ENCODE results near the gene RXFP1.
A peak's percentile ranks its signal among the peaks of the same experiment; 100 is the strongest.

Gene RXFP1

DNA sequence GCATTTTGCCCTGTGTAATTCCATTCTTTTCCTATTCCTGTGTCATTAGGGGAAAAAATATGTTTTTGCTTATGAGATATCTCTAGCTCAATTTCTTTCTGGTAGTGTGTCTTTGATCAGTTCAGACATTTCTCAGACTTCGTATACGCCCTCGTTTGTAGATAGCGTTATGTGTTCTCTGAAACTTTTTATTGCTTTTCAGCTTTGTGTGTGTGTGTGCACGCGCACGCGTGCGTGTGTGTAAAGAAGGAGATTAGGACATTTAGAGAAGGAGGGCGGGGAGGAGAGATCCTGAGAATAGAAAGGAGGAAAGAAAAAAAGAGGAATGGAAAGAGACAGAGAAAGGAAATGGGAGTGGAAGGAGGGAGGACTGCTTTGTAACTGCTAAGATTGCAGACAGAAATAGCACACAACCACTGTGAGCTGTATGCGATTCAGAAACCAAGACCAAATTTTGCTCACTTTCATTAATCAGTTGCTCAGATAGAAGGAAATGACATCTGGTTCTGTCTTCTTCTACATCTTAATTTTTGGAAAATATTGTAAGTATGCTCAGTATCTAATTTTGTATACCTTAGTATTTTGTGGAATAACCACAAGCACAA, at the start of gene RXFP1:
TSS of gene RXFP1 (plus strand) at position 399 of the 605 bp plus-strand sequence. CDS start at position 494, 95 bp downstream.
- Mint-ChIP-seq H3K27ac (peak within 1 kb of the TSS in 2 of 3 experiments; percentile 5 to 43), H3K9me3 (no peaks in the 10 kb centered on the region), H3K27me3 (ENCODE audit: low read depth) (peaks cover 3% of the 10 kb centered on the region), H3K36me3 (ENCODE audit: low read depth) (no peaks in the 10 kb centered on the region), H3K4me1 (no peaks in the 10 kb centered on the region), H3K4me3 (no peak within 1 kb of the TSS)
- TF ChIP-seq, protein P1, sequence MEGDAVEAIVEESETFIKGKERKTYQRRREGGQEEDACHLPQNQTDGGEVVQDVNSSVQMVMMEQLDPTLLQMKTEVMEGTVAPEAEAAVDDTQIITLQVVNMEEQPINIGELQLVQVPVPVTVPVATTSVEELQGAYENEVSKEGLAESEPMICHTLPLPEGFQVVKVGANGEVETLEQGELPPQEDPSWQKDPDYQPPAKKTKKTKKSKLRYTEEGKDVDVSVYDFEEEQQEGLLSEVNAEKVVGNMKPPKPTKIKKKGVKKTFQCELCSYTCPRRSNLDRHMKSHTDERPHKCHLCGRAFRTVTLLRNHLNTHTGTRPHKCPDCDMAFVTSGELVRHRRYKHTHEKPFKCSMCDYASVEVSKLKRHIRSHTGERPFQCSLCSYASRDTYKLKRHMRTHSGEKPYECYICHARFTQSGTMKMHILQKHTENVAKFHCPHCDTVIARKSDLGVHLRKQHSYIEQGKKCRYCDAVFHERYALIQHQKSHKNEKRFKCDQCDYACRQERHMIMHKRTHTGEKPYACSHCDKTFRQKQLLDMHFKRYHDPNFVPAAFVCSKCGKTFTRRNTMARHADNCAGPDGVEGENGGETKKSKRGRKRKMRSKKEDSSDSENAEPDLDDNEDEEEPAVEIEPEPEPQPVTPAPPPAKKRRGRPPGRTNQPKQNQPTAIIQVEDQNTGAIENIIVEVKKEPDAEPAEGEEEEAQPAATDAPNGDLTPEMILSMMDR (IDR thresholded peaks at IDR 0.05; ENCODE audit: unreplicated experiment in 3 of 3) = no peak

DNA sequence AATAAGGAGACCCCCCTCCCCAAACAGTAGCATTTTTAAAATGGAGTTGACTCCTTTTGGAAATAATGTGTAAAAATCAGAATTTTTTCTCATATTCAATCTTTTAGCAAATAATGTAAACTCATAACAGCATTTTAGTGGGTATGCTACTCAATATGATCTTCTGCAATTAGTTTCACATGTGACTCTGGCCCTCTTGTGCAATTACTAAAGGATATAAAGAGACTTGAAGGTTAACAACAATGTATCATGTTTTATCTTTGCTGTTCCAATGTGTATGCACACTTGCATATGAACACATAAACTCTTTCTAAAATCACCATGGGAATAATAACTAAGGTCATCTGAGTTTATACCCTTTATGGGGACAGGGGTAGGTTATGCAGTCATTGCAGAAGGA, 39.9 kb upstream of the RXFP1 start:
- TF ChIP-seq, protein P1 (IDR thresholded peaks at IDR 0.05; ENCODE audit: unreplicated experiment in 3 of 3) = no peak
- Mint-ChIP-seq H3K4me3 (no peak overlapping the region), H3K27me3 (ENCODE audit: low read depth) (no peaks in the 10 kb centered on the region), H3K9me3 (no peaks in the 10 kb centered on the region), H3K27ac (no peak overlapping the region), H3K4me1 (no peaks in the 10 kb centered on the region), H3K36me3 (ENCODE audit: low read depth) (no peaks in the 10 kb centered on the region)

DNA sequence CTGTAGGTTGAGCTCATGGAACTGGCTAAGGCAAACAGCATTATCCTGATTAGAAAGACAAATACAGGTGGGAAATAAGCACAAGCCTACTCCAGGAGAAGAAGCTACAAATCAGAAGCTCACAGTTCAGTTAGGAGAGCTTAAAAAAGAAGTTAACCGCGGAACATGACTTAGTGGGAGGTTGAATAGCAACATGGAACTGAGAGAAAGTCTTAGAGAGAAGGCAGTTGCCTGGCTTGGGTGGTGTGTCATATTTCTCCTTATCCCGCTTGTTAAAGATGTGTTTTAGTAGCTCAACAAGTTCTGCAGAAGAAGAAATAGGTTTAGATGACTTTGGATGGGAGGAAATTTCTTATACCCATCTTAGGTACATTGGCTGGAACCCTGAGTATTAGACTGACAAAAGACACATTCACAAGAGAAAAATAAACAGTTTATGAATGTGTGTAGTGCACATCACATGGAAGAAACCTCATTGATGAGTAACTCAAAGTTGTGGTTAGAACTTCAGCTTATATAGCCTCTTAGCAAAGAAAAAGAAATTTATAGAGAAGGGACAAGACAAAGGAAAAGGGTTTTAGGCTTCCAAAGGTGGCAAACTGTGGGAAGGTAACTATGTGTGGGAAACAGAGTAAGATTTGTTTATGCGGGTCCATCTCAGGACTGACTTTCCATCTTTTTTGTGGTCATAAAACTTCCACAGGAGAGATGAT, 37.4 kb upstream of the RXFP1 start:
- H3K4me1 Mint-ChIP-seq = no peaks in the 10 kb centered on the region
- TF ChIP-seq, protein P1 (IDR thresholded peaks at IDR 0.05; ENCODE audit: unreplicated experiment in 3 of 3) = no peak
- no peaks in the 10 kb centered on the region for H3K36me3 Mint-ChIP-seq (ENCODE audit: low read depth)
- no peaks in the 10 kb centered on the region for H3K27me3 Mint-ChIP-seq (ENCODE audit: low read depth)
- no peak overlapping the region for H3K4me3 Mint-ChIP-seq
- peaks cover 5% of the 10 kb centered on the region for H3K9me3 Mint-ChIP-seq
- H3K27ac Mint-ChIP-seq = no peak overlapping the region

DNA sequence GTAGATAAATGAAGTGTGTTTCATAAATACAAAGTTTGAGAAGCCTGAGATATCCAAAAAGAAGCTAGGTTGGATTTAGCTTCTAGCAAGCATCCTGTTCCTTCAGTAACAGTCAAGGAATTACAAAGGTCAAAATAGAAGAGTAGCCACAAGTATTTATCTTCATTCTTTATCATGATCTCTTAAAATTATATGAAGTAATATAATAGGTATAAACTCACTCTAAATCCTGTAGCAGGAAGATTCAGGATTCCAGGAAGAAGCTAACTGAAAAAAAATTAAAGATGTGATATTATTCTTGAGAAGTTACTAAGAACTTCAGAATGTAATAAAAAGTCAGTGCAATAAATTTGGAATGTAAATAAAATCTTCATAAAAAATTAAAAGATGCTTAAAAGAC, 31.1 kb upstream of the RXFP1 start:
- H3K4me3 Mint-ChIP-seq = no peak overlapping the region
- peaks cover 7% of the 10 kb centered on the region for H3K9me3 Mint-ChIP-seq
- no peaks in the 10 kb centered on the region for H3K27me3 Mint-ChIP-seq (ENCODE audit: low read depth)
- no peaks in the 10 kb centered on the region for H3K4me1 Mint-ChIP-seq
- H3K36me3 Mint-ChIP-seq (ENCODE audit: low read depth) = no peaks in the 10 kb centered on the region
- TF ChIP-seq, protein P1 (IDR thresholded peaks at IDR 0.05; ENCODE audit: unreplicated experiment in 3 of 3) = no peak
- no peak overlapping the region for H3K27ac Mint-ChIP-seq

DNA sequence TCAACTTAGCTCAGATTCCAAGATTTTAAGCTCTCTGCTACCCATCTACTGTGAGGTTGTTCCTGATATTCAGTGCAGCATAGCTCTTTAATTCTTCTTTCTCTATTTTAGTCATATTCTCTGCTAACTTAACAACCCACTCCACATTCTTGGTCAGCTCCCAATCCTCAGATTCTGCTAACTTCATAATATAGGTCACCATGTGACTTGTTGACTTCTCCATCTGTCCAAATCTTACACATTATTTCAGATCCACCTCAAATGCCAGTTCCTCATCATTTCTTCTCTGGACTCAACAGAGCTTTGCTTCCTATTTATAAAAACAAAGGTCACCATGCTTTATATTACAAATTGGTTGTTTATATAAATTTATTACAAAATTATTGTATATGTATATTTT, 29.3 kb upstream of the RXFP1 start:
- TF ChIP-seq, protein P1 (IDR thresholded peaks at IDR 0.05; ENCODE audit: unreplicated experiment in 3 of 3) = no peak
- no peak overlapping the region for H3K27ac Mint-ChIP-seq
- no peak overlapping the region for H3K4me3 Mint-ChIP-seq
- H3K9me3 Mint-ChIP-seq = peaks cover 7% of the 10 kb centered on the region
- H3K36me3 Mint-ChIP-seq (ENCODE audit: low read depth) = no peaks in the 10 kb centered on the region
- peaks cover 5% of the 10 kb centered on the region for H3K27me3 Mint-ChIP-seq (ENCODE audit: low read depth)
- no peaks in the 10 kb centered on the region for H3K4me1 Mint-ChIP-seq
